ENCODE data around the gene NCCRP1.

DNA sequence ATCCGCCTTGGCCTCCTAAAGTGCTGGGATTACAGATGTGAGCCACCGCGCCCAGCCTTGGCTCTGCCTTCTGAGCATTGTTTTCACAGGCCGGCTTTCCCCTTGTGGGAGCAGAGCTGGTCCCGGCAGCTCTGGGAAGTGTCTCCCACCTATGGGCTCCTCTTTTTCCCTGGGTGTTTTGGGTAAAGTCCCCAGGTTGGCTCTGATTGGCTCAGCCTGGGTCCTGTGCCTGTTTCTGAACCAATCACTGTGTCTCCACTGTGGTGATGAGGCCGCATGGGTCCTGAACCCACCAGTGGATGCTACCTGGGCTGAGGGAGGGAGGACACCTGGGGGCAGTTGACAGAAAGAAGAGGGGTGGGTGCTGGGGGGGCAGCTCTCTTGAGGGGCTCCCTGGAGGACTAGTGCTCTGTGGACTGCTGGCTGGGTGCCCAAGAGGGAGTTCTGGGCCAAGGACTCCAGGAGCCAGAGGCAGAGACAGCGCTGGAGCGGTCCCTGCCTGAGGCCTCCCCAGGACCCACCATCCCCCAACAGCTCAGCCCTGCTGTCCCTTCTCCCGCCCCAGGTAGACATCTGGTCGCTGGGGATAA lies 19.6 kb upstream of the NCCRP1 start:
- TF ChIP-seq, protein P1, sequence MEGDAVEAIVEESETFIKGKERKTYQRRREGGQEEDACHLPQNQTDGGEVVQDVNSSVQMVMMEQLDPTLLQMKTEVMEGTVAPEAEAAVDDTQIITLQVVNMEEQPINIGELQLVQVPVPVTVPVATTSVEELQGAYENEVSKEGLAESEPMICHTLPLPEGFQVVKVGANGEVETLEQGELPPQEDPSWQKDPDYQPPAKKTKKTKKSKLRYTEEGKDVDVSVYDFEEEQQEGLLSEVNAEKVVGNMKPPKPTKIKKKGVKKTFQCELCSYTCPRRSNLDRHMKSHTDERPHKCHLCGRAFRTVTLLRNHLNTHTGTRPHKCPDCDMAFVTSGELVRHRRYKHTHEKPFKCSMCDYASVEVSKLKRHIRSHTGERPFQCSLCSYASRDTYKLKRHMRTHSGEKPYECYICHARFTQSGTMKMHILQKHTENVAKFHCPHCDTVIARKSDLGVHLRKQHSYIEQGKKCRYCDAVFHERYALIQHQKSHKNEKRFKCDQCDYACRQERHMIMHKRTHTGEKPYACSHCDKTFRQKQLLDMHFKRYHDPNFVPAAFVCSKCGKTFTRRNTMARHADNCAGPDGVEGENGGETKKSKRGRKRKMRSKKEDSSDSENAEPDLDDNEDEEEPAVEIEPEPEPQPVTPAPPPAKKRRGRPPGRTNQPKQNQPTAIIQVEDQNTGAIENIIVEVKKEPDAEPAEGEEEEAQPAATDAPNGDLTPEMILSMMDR (IDR thresholded peaks at IDR 0.05): no peak
- TF ChIP-seq POLR2A (IDR thresholded peaks at IDR 0.05) (no peak), POLR2AphosphoS5 (IDR thresholded peaks at IDR 0.05) (no peak)

All from suprapubic skin (tissue), 4 donors.